Left kidney (tissue), 2 donors: ENCODE measurements around the gene ATP6V1G2. TPM values are rescaled to one million over a fixed set of nuclear protein-coding genes. Genes with fewer than 3 reads are reported as not detected.
"Not testable (repeated sequence)": the region's sequence is repeated elsewhere in the genome, so short reads cannot be mapped to it uniquely, and the experiment has no call there.

Experiments used
- DNase-seq: peaks from one replicate; pipeline ENCODE4 v3.0.0-alpha.2; 2013
- polyA plus RNA-seq: library from polyadenylated mRNA; unstranded; fragments of 120-200 nt; gene quantifications from one replicate; pipeline ENCODE4 v1.2.1, GENCODE V29; 2013; ENCODE audit not compliant: insufficient read length

Gene ATP6V1G2
- polyA plus RNA-seq, 1 donor, result 8.6 TPM

DNA sequence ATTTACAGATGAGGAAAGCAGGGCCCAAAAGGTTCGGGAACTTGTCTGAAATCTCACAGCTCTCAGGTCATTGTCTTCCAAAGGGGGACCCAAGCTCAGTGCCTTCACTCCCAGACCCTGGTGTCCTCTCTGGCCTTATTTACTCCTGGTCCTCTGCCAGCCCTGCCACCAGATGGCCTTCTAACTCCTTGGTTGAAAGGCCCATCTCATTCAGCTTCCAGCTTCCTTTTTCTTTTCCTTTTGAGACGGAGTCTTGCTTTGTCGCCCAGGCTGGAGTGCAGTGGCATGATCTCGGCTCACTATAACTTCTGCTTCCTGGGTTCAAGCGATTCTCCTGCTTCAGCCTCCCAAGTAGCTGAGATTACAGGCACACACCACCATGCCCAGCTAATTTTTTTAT is 5.0 kb upstream of the ATP6V1G2 start:
- not testable (repeated sequence) for DNase-seq

DNA sequence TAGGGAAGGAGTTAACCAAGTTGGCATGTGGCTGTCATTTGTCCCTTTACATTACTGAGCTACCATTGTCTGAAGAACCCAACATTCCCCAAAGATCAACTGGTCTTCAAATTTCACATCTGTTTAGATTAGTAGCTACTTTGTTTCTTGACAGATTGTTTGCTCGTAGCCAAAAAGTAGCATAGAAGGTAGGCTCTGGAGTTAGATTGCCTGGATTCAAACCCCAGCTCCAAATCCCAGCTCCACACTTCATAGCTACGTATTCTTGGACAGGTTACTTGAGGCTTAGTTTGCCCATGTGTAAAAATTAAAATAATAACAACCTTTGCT is 2.1 kb upstream of the ATP6V1G2 start:
- no peak for DNase-seq

DNA sequence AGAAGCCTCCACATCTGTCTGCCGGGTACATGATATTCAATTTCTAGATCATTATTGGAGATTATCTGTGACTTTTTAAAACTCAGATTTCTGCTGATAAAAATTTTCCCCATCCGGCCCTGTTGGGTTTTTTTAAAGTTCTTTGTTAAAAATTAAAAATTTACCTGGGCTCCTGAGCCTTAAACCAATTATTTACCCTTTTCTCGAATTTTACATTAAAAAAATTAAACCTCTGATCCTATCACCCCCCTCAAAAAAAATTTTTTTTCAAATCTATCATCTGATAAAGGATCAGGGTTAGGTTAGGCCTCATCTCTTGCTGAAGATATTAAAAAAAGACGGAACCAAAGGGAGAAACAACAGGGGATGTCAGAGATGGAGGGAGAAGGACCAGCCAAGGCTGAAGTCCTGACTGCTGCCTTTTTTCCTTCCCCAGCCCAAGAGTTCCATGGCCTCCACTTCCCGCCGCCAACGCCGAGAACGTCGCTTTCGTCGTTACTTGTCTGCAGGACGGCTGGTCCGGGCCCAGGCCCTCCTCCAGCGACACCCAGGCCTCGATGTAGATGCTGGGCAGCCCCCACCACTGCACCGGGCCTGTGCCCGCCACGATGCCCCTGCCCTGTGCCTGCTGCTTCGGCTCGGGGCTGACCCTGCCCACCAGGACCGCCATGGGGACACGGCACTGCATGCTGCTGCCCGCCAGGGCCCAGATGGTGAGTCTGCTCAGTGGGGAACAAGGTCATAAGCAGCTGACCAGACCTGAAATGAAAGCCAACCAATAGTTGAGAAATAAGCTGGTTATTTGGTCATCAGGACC is 1.5 kb upstream of the ATP6V1G2 start:
- no peak for DNase-seq

DNA sequence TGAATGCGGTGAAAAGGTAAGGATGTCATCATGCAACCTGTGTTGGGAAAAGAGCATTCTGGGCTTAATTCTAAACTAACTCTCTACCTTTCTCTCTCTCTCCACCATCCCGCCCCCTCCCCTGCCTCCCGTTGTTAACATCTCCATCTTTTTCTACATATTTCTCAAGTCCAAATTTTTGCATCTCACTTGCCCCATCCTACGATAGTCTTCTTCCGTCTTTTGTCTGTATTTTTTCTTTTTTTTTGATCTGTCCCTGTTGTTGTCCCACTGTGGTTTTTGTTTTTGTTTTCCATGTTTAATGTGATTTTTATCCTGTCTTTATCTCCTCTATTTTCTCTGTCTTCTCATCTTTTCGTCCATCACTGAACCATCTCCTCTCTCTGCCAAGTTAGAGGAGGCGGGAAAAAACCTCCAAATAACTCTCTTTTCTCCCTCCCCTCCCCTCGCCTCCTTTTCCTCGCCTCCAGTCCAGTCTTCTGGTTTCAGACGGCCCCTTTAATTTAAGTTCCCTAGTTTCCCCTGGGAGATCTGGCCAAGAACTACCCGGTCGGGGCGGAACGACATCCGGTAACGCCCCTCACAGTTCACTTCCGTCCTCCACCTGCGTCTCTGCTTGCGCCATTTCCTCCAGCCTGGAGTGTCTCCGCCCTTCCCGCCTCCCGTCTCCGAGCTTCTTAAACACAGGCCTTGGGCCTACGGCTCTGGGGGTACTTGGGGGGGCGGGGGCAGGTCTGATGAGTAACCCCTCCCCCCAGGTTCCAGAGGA is 734 bp upstream of the ATP6V1G2 start, which contains the start of gene NFKBIL1:
TSS of gene NFKBIL1 (plus strand) at position 651 of the 769 bp plus-strand sequence. CDS start at position 738, 87 bp downstream.
- DNase-seq, result peak; percentile 96

DNA sequence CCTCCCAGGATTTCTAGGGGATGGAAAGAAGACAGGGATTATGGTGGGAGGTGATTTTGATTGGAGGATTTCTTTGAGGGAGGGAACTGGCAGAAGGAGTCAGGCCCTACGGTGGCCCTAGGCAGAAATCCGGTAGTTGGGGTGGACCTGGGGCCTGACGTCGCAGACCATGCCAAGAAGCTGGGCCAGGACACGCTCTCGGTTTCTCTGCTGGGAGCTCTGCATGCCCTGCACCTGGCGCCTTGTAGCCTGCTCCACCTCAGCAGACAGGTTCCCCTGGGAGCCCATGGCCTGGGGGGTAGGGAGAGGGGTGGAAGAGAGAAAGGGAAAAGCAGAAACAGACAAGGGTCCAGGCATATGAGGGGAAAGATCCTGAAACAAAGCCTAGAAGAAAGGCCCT is 1.1 kb downstream of the ATP6V1G2 start:
- no peak for DNase-seq

DNA sequence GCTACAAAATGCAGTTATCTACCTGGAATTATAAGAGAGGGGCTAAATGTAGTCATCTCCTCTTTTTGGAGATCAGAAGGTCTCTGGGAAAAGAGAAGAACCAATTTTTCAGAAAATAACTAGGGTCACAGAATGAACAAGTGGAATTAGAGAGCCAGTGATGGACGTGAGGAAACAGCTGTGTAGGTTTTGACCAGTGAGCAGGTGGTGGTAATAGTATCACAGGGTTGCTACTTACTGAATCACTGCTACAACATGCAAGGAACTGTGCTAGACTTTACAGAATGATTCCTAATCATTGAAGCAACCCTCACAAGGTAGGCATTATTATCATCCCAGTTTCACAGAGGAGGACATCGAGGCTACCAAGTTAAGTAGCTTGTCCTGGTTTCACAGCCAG is 1.7 kb downstream of the ATP6V1G2 start:
- no peak for DNase-seq

DNA sequence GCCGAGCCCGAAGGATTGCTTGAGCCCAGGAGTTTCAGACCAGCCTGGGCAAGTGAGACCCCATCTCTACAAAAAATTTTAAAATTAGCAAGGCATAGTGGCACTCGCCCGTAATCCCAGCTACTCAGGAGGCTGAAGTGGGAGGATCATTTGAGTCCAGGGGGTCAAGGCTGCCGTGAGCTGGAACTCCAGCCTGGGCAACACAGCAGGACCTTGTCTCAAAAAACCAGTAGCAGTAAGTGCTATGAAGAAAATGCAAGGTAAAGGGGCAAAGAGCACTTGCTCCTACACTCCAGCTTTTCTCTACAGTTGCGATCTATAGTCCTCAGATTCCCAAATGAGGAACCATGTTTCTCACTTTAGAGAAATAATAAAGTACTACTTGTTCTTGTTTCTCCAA is 2.8 kb downstream of the ATP6V1G2 start:
- DNase-seq, result no peak

DNA sequence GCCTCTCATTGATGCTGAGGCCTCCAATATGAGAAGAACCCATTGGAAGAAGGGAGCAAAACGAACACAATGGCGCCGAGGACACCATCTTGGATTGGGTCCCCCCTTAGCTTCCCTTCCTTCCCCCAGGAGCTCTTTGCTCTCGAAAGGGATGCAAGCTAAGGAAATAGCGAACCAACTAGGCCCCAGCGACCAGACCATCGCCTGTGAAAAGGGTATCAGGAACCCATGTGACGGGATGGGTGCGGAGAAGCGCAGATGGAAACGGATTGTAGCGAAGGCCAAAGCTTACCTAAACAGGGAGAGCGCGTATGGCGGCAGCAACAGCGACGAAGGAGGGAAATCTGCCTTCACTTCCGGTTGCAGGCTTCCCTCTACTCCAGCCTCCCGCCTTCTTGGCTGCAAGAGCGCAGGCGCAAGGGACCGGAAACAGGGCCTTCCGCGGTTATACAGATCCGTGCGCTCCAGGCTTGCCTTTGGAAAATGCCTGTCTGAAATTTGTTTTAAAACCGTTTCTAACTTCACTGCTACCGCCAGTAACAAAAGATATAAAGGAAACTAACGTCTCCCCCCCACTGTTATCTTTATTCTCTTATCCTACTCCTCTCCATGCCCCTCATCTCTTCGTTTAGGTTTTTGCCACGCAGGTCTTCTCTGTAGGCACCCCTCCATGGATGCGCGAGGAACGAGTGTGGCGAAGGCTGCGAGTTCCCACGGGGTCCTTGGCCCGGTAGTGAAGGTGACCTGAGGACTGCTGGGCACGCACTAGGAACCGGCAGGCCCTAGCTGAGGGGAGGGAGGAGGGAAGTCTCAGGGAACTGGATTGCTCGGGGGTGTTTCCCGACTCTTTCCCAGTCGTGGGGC is 4.5 kb downstream of the ATP6V1G2 start, which contains the start of gene DDX39B:
TSS of gene DDX39B (minus strand) at position 346 of the 864 bp plus-strand sequence. CDS start 1,471 bp downstream, outside the sequence.
- peak; percentile 96 for DNase-seq

DNA sequence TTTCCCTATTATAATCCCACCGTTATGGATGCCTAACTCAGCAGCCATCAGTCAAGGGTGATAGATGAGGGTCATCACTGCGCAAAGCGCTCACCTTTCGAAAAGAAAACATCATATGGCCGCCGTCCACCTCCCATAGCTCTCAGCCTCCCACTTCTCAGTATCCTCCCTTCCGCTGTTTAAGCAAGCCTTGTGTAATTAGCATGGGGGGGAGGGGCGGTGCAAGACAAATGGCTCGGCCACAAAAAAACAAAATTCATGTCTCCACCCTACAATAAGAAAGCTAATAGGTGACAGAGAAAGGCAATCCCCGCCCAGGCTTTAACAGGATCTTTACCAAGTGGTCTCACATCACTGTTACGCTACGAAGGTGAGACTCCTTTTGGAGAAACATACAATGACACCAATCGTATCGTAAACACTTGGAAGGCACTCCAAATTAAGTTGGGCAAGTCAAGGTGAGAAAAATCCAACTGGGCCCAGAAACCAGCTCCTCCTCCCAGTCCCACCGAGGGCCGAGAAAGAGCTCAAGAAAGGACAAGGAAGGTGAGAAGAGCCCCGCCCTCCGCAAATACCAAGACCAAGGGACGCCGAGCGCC is 5.2 kb downstream of the ATP6V1G2 start:
- peak; percentile 56 for DNase-seq

DNA sequence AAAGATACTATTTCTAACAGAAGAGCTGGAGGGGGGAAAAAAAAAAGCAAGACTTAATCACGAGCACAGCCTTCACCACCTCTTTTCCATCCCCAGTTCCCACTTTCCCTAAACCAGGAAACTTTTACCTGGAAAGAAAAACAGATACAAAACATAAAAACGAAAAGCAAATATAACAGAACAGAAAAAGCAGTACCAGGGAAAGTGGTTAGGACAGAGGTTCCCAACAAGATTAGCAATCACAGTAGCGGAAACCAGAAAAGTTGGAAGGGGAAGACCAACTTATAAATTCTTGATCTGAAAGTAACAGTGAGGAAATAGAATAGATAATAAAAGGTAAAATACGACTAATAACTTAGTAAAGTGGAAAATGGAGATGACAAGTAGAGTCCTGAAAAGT is 5.8 kb downstream of the ATP6V1G2 start:
- no peak for DNase-seq

DNA sequence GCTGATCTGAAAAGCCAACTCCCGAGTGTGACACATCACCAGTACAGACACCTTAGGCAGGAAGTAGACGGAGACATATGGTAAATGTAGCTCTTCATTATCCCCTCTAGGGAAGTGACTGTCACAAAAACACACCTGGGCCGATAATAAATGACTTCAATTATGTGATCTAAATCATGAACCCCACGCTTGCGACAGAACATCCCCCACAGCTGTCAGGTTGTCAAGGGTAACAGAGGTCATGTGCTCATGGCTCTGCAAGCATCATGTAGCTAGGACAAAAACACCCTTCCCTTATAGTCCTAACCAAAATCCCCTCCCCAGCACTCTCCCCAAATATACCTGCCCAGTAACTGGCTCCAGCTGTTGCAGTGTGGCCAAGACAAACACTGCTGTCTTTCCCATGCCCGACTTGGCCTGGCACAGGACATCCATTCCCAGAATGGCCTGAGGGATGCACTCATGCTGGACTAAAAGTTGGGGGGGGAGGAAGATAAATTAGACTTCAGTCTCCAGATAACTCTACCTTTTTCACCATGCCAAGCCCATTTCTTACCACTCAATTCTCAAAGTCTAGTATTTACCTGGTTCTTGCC is 7.5 kb downstream of the ATP6V1G2 start:
- no peak for DNase-seq

DNA sequence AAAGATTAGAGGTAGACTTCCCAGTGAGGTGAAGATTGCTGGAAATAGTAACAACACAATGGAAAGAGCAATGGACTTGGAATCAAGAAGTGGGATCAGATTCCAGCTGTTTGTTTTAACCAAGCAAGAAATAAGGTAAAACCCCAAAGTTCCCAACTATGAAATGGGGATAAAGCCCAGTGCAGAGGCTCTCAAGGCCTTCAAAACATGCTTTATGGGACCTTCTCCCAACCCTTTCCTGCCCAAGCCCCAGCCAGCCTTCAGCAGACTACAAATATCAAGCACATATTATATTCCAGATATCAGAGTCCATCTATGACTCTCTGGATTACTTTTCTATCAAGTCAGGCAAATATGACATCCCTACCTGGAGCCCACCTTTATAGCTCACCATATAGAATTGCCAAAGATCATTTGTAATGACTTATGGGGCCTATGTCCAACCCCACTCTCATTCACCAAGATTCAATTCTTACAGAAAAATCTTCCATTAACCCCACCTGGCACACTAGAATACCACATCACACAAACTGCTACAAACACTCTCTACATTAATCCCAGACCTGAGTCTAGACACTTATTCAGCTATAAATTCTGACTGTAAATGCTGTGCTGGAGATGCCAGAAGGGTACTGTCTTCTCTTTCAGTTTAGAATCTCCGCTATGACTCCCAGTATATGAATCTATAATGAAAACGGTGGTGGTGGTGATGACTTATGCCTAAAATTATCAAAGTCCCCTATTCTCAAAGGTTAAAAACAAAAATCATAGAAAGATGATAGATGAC is 10.7 kb downstream of the ATP6V1G2 start:
- DNase-seq, result no peak

DNA sequence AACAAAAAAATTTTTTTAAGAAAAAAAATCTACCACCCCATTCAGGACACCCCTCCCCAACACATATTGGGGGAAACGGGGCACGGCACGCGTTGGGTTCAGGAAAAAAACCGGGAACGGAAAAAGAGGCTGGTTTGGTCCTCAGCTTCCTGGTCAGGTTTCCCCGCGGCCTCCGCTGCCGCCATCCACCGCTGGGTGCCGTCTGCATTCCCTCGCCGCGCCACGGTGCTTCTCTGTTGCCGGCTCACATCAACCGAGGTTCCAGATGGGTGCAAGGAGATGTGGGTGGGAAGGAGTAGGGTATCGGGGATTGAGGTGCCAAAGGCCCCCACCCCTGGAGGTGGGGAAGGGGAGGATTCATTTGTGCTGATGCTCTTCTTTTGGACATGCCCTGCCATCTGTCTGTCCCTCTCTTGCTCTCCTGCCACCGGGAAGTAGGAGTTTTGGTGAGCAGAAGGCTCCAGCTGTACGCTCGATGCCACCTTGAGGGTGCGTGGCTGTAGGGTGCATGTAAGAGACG is 11.8 kb downstream of the ATP6V1G2 start:
- no peak for DNase-seq

DNA sequence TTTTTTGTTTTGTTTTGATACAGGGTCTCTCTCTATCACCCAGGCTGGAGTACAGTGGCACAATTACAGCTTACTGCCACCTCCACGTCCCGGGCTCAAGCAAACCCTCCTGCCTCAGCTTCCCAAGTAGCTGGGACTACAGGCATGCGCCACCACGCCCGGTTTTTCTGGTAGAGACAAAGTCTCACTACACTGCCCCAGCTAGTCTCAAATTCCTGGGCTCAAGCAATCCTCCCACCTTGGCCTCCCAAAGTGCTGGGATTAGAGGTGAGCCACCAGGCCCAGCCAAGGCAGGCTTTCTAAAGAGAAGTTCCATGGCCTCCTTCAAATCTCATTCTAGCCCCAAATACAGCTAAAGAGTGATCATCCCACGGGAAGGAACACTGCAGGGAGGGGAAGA is 12.4 kb downstream of the ATP6V1G2 start:
- no peak for DNase-seq

DNA sequence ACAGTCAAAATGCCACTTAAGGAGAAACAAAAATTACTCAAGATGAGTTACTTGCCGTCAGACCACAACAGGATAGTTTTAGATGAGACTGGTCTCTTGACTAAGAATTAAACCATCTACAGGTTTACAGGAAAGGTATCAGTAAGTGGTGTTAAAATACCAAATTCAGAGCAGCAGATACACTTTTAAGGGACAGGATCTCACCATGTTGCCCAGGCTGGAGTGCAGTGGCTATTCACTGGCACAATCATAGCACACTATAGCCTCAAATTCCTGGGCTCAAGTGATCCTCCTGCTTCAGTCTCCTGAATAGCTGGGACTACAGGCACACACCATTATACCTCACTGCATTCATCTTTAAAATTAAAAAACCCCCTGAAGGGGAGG is 13.0 kb downstream of the ATP6V1G2 start:
- no peak for DNase-seq

DNA sequence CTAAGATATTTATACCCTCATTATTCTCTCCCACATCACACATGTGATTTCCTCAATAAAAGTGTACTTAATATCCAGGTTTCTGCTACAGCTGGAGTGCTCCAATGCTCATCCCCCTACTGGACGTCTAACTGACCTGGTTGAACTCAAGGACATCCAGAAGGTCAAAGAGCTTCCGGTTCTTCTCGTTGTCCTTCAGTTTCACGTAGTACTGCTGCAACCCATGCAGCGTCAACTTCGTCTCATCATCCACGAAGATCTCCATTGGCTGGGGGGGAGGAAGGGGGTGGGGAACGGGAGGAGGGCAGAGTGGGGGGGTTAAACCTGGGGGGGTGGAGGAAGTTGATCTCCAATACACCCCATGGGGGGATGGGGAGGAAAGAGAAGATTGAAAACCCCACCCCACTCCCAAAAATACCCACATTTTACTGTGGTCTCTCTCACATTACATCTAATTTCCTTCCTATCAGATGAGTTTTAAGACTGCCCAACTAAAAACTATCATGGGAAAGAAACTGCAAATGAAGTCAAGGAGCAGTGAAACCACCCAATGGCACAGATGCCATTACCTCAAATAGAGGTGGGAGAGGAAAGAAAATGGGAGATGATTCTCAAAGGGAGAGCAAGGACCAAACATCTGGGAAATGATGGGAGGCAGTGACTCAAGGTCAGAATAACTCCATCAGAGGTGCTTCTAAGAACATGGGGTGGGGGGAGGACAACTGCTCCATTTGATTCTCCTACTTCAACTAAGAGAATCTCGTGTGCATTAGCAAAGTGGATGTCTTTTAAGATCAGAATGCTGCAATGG is 13.6 kb downstream of the ATP6V1G2 start:
- no peak for DNase-seq

DNA sequence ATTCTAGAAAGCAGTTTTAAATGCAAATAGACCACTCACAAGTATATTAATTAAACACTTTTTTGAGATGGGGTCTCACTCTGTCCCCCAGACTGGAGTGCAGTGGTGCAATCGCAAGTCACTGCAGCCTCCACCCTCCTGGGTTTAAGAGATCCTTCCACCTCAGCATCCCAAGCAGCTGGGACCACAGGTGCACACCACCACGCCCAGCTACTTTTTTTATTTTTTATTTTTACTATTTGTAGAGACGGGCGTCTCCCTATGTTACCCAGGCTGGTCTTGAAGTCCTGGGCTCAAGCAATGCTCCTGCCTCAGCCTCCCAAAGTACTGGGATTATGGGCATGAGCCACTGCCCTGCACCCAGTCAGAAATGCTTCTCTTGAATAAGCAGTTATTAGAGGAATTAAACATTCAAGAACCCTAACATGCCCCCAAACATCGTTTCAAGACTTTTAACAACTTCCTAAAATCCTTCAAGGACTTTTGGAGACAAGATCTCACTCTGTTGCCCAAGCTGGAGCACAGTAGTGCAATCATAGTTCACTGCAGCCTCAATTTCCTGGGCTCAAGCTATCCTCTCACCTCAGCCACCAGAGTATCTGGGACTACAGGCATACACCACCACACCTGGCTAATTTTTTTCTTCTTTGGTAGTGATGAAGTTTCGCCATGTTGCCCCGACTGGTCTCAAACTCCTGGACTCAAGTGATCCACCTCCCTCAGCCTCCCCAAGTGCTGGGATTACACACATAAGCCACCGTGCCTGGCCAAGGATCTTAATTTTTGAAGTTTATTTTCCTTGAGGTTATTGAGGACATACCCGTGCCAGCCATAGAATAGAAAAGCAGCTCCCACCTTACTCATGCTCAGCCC is 14.4 kb downstream of the ATP6V1G2 start:
- no peak for DNase-seq

DNA sequence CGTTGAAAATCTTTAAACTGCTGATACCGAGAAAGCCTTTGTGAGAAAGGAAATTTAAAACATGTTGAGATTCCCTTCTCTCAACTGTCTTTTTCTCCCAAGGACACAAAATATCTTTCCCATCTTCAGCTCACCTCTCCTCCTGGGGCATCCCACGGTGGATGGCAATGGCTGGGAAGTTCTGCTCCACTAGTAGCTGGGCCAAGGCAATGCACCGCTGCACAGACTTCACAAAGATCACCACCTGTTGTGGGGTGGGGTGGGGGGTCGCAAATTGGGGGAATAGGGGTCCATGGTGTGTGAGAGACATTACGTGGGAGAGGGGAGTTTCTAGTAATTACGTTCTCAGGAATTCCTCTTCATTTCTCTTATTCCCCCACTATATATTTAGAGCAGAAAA is 15.2 kb downstream of the ATP6V1G2 start:
- no peak for DNase-seq

DNA sequence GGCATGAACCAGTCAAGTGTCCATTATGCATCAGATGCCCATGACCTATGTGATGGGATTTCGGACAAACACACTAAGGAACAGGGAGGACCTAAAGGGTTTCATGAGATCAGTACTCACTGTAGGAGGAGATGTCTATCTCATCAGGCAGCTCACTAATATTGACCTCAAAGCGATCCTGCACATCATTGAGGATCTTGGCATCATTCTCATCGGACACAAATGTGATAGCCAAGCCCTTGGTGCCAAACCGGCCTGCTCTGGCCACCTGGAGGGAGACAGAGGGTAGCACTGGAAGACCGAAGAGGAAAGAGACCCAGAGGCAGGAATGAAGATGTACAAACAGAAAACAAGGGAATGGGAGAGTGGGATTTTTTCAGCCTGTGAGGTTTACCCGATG is 15.7 kb downstream of the ATP6V1G2 start:
- DNase-seq, result no peak
